ENCODE results near the gene AKT1S1.
A peak's percentile ranks its signal among the peaks of the same experiment; 100 is the strongest.

The AKT1S1 gene

DNA sequence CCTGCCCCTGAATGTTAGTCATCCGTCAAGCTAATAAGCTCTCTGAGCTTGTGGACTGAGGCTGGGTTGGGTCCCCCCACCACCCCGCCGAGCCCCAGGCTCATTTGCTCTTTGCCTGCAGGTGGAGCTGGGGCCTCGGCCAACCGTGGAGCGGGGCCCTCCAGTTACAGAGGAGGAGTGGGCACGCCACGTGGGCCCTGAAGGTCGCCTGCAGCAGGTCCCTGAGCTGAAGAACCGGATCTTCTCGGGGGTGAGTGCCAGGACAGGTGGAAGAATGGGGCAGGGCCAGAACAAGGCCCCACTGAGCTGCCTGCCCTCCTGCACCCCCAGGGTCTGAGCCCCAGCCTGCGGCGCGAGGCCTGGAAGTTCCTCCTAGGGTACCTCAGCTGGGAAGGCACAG lies 5.5 kb upstream of the AKT1S1 start:
- no peak for DNase-seq

DNA sequence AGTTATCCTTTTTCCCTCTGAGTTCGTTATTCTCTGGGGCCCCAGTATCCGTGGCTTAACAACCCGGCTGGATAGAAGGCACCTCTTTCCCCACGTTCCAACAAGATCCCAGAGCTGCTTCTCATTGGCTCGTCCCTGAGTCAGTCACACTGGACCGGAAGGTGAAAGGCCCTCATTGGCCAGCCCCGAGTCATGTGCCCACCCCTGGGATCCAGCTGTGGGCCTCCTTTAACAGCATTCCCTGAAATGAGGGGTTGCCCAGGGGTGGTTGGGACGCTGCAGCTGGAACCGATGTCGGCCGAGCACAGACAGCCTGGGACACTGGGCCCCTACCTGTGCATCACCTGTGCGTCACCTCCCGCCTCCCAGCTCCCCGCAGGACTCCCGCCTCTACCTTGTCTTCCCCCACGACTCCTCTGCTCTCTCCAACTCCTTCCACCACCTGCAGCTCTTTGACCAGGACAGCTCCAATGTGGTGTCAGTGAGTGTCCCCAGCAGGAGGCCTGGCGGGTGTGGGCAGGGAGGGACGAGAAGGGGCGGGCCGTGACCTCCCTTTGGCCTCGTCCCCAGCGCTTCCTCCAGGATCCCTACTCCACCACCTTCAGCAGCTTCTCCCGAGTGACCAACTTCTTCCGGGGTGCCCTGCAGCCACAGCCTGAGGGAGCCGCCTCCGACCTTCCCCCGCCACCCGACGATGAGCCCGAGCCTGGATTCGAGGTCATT lies 4.7 kb upstream of the AKT1S1 start:
- DNase-seq = no peak

DNA sequence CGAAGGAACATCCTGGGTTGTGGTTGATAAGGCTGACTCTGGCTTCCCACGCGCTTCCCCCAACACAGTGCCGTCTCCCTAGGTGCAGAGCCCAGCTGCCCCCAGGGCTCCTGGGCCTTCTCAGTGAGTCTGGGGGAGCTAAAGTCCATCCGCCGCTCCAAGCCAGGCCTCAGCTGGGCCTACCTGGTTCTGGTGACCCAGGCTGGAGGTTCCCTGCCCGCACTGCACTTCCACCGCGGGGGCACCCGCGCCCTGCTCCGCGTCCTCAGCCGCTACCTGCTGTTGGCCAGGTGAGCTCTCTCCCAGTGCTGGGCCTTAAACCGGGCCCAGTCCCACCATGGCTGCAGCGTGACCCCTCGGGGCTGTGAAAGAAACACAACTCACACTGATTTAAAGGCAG lies 4.0 kb upstream of the AKT1S1 start:
- DNase-seq = no peak

DNA sequence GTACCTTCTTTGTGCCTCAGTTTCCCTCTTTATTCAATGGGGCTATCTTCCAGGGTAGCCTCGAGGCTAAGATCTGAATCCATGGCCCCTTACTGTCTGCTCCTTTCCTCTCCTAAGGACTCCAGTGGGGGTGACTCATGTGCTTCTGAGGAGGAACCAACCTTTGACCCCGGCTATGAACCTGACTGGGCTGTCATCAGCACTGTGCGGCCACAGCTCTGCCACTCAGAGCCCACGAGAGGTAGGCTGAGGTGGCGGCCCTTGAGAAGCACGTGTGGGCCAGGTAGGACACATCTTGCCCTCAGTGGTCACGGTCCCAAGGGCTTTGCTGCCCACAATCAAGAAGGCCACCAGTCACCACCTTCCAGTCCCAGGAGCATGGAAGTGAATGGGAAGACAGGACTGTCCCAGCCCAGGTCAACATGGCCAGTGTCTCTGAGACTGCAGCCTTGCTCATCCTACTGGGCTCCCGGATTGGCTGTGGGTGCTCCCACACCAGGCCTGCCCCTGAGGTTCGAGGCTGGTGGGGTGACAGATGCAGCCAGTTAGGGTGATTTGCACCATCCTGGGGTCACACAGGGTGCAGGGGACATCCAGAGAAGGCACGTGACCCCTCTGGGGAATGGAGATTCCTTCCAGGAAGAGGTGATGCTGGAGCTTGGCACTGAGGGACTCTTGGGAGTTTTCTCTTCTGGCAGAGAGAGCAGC lies 3.2 kb upstream of the AKT1S1 start:
- no peak for DNase-seq

DNA sequence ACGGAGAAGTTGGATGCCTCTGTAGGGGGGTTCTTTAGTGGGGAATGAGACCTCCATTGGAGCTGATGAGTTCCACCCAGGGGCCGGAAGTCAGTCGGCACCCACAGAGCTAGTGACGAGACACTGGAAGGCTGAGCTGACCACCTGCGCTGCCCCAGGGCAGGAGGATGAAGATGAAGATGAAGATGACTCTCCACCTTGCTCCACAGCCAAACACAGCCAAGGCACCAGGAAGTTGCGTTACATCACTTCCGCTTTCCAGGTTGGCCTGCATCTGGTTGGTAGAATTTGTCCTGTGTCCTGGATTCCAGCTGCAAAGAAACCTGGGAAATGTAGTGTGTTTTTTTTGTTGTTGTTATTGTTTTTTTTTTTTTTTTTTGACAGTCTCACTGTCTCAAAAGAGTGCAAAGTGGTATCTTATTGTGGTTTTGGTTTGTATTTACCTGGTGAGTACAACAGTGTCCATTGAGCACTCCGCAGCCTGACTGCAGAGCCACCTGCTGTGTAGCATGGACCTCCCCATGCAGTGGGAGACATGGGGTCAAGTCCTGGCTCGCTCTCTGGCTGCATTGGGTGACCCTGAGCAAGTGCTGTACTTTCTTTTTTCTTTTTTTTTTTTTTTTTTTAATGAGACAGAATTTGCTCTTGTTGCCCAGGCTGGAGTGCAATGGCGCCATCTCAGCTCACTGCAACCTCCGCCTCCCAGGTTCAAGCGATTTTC lies 2.2 kb upstream of the AKT1S1 start:
- no peak for DNase-seq

DNA sequence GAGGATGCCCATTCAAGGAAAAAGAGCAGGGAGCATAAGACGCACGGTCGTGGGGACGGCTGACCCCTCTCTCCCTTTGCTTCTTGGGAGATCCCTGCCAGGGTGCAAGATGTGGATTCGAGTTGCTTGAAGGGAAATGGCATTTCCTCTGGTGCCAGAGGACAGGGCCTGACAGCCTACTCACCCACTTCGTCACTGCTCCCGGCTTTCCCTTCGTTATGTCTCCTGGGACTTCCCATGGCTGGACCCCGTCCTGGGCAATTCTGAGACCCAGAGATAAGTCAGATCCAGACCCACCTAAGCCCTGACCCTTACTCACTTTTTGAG lies 1.6 kb upstream of the AKT1S1 start:
- DNase-seq = no peak

DNA sequence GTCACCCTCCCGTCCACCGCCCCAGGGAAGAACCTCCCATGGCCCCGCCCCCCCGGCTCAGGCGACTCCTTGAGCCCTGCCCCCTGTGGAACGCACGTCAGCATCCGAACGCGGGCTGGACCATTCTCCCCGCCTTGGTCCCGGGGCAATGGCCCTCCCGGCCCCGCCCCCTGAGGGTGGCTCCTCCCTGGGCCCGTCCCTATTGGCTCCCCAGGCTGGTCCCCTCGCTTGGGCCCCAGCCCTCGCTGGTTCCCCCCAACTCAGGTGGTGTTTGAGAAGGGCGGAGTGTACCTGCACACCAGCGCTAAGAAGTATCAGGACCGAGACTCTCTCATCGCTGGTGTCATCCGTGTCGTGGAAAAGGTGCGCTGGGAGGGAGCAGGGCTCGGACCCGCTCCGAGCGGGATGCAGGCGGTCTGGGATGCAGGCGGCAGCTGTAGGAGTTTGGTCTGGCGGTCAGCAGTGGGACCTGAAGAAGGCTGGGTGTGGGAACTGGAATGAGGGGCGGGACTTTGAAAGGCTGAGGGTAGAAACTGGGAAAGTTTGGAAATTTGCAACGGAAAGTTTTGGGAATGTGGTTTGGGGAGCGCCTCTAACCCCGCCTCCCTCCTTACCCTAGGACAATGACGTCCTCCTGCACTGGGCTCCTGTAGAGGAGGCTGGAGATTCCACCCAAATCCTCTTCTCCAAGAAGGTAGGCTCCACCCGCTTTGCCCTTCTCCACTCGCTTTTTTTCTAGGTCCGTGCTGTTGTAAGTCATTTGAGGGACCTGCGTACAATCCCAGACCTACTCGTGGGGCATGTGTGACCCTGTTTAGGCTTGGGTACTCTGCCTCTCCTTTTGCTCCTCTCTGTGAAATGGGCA lies 956 bp upstream of the AKT1S1 start:
- peak; percentile 94 to 99 for DNase-seq

DNA sequence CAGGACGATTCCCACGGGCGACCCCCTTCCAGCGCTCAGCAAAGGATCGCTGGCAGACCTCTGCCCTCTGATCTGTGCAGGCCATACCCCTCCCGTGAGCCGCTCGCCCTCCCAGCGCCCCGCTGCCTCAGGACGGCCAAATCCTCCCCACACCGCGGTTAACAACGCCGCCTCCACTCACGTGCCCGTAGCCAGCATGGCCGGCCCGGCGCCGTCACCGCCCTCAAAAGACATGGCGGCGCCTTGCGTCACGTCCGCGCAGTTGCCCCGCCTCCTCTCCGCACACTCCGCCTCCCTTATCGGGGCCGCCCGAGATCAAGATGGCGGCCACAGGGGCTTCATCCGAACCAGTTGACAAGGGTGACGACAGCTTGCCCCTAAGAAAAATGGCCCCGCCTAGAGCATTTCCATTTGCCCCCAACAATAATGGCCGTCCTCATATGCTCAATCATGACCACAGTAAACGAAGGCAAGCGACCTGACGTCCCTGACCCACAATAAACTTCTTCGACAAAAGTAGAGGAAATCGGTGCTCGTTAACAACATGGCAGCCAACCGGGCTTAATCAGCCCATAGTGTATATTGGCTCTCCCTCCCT lies 634 bp downstream of the AKT1S1 start:
- peak; percentile 97 to 100 for DNase-seq

DNA sequence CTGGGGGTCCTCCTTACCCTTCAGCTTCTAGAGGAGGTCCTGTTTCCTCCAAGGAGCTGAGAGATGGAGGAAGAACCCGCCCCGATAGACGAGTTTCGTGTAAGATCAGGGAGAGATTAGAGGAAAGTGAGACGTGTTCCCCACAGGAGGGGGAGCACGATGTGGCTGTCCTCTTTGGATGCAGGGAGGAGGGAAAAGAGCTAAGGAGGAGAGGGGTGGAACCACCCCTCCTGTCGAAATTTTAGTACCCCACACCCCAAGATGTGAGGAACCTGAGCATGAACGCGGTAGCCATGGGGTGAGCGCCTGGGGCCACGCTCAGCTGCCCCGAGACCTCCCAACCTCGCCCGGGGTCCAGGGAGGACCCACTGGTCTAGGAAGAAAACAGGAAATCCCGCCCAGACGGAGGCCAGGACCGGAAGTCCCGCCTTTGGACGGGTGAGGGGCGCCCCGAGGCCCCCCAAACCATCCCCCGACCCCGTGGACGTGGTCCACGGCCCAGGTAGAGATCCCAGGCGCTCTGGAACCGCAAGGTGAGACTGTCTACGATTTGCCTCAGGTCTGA lies 1.2 kb downstream of the AKT1S1 start:
- DNase-seq = no peak

DNA sequence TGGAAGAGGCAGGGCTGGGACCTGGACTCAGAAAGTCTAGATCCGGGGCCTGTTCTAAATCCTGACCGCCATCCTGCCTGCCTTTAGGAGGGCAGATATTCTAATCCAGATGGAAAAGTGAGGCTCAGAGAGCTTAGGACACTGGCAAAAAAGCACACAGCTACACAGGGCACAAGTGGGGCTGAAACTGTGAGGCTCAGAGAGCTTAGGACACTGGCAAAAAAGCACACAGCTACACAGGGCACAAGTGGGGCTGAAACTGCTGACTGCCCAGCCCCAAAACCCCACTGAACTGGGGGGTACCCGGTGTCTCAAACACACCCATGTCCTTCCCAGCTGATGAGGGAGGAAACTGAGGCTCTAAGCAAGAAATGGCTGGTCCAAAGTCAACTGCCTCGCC lies 2.0 kb downstream of the AKT1S1 start:
- no peak for DNase-seq

DNA sequence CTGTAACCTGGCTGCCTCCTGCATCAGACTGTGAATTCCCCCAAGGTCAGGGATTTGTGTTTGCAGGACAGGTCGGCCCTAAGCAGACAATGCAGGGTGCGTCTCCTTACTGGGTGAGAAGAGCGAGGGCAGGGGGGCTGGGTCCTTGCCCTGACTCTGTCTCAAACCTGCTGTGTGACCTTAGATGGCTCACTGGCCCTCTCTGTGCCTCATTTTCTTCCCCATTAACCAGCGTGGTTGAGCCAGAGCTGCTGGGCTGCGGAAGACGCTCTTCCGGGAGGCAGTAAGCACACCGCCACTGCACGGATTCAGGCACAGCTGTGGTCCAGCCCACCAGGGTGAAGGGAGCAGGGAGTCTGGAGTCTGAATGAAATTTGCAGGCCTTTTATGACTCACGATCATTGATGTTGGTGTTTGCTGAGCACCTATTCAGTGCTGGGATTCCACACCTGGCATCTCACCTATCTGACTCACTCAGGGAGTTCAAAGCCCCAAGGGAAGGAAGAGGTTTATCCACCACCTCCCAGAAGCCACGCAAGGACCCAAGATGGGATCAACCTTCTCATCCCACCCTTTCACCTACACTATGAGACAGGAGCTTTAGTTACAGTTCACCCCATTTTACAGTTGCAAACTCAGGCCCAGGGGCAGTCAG lies 2.5 kb downstream of the AKT1S1 start:
- no peak for DNase-seq

DNA sequence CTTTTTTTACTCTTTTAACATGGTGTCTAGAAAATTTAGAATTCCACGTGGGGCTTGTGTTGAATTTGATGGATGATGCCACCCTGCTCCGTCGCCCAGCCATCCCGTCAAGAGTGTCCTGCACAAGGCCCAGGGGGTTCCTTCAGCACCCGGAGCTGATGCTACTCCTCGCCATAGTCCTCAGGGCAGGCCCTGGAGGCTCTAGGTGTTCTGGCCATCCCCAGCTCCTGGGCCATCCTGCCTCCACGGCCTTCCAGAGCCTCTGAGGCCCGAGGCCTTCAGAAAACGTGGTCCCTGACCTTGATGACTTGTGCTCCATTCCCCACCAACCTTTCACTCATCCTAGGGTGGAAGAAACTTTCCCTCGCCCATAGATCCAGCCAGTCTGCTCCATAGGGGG lies 3.3 kb downstream of the AKT1S1 start:
- no peak for DNase-seq

DNA sequence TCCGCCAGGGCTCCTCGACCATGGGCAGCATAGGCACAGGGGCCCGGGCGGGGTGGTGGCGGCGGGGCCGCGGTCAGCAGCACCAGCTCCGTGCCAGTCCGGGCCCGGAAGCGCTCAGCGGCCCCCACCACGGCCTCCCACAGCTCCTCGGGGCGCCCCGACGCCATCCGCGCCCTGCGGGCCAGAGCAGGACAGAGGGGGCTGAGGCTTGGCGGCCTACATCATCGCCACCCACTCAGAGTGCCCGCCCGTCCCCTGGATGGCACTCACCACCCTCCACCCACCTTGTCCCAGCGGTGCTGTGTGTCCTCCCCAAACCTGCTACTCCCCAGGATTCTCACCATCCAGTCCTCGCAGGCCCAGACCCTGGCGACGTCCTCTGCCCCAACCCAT lies 4.0 kb downstream of the AKT1S1 start:
- no peak for DNase-seq

DNA sequence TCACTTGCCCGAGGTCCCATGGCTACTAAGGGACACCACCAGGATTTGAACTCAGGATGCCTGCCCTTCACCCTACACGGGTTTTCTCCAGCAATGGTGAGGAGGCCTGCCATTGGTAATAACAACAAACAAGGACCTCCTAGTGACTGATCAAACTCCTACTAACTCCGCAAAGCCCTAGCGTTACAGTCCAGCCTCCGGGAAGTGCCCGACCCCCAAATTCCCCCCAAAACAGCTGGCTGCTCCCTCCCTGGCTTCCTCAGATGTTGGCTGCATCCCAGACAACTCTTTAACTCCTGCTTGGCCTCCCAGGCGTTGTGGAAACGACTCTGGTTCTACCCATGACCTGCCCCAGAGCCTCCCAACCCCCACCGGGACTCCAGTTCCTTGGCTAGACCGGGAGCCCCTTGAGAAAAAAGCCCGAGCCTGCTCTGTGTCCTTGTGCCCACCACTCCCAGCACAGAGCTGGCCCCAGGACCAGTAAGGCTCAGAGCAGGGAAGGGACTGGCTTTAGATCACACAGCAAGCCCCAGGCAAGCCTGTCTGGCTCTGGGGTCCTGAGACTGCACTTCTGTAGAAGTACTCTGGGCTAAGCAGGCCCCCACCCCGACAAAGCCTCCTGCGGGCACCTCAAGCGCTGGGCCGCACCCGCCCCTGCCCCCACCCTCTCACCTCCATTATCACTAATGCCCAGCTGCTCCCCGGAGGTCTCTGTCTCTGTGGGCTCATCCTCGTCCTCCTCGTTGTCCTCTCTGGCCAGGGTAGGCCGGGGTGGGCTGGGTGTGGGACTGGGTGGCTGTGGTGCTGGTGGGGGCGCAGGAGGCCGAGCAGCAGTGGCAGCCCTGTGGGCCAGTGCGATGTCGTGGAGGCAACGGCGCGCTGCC lies 4.7 kb downstream of the AKT1S1 start:
- no peak for DNase-seq

DNA sequence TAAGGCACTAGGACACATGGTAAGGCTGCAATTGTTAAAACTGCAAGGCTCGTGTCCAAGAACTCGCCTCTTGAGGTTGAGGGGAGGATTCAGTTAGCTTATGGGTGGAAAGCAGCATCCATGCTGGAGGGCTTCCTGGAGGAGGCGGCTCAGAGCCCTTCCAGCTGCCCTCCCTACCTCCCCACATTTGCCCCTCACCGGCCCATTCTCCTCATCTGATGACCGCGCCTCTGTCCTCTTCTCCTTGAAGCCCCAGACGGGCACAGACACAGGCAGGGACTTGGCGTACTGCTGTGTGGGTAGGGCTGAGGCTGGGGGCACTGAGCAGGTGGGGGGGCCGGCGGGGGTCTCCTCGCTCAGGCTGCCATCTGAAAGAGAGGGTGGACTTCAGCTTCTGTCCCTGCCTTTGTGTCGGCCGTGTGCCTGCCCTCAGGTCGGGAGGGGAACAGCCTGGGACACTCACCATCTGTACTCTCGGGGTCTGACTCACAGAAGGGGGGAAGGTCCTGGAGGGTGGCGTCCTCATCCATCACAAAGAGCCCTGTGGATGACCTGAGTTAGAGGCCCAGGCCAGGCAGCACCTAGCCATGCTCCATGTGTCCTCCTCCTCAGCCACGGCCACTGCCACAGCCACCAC lies 5.7 kb downstream of the AKT1S1 start:
- DNase-seq = no peak

DNA sequence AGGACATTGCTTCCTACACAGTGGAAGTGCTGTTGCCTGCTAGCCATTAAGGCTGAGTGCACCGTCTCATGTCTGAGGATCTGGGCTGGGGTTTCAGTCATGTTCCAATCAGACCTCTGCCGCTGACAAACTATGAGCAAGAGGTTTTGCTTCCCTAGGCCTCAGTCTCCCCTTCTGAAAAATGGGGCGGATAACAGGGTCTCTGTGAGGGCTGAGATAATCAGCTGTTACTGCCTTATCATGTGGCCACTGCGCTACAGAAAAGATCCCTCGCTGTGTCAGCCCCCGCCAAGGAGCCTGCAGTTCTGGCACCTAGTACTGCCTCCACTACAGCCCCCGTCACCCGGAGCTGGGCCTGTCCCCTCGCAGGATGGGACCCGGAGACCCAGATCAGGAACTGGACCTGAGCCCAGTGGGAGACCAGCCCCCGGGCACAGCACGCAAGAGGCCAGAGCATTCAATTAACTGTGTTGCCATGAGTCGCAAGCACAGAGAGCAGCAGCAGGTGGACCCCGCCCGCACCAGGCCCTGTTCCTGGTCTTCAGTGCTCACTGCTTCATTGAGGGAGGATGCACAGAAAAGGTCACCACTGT lies 6.8 kb downstream of the AKT1S1 start:
- DNase-seq = no peak

DNA sequence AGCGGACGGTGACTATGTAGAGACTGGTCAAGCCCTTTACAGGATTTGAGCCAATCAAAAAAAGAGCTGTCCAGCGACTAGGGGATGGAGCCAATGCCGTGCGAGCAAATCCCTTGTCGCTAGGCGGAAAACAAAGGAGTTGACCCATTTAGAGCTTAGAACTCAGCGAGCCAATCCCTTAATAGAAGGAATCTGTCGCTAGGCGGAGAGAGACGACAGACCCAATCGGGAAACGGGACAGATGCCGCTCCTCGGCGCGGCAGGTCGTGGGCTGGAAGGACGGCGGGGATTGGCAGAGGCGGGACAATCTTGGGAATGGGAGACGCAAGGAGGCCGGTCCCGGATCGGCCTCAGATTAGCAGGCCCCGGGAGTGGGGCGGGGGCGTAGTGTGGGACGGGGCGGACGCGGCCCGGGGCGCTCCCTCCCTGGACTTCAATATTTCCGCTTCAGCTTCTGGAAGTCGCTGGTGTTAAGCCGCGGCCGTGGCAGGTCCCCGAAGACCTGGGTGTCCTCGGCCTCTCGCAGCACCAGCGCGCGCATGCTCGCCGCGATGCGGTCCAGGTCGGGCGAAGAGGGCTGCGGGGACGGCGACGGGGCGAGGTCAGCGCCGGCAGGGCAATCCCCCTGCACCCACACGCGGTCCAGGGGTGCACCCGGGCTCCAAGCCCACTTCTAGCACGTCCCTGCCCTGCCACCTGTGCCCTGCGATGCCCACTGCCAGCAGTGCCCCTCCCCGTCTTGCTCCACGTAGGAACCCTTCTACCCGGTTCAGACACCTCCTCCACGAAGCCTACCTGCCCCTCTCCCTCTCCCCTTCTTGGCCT lies 7.5 kb downstream of the AKT1S1 start:
- peak; percentile 97 to 98 for DNase-seq

DNA sequence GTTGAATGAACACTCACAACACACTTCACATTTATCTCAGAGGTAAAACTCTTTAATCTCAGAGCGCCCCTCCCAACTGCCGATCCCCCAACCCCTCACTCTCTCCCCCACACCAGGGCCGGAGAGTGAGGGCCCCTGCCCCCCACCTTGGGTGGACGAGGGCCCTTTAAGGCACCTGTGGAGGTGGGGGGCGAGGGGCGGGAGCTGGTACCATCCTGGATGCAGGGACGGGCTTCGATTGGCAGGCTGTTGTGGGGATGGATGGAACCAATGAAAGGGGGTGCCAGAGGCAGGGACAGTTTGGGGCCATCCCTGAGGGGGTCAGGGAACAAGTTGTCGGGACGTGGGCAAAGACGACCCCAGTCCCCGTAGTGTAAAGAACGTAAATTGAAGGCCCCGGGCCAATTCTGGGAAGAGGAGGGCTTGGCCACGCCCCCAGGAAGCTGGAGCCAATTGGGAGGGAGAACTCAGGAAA lies 8.1 kb downstream of the AKT1S1 start:
- DNase-seq = no peak
